Retinal pigment epithelial cell (primary cell): ENCODE results near the gene DOCK10.

Experiments used
- DNase-seq: peaks from one replicate; pipeline ENCODE4 v3.0.0-alpha.2; 2010; ENCODE audit warnings: low read depth
- H3K4me3 ChIP-seq: 2 replicates; pipeline ENCODE4 v1.5.1; 2011; ENCODE audit warnings: mild to moderate bottlenecking, low read length, control low read depth, moderate library complexity
- CTCF ChIP-seq: conservative IDR thresholded peaks from 2 replicates; pipeline ENCODE4 v1.5.1; 2011; ENCODE audit warnings: low read depth, low read length, control low read depth, inconsistent platforms

Gene DOCK10

GRCh38 chr2:224909885-224910573, 132.2 kb downstream of the DOCK10 start:
- peak; percentile 98 for DNase-seq
- no peak overlapping the region for H3K4me3 ChIP-seq
- TF ChIP-seq CTCF, result no peak

- DNase-seq, result no peak
- H3K4me3 ChIP-seq, result no peak overlapping the region
- TF ChIP-seq CTCF, result no peak
Observed at GRCh38 chr2:224908818-224909217, 133.4 kb downstream of the DOCK10 start.

- no peak for DNase-seq
- no peak for TF ChIP-seq CTCF
- H3K4me3 ChIP-seq, result no peak overlapping the region
Observed at GRCh38 chr2:224904381-224904780, 137.9 kb downstream of the DOCK10 start.

GRCh38 chr2:224903621-224904020, 138.6 kb downstream of the DOCK10 start:
- no peak for TF ChIP-seq CTCF
- no peak for DNase-seq
- no peak overlapping the region for H3K4me3 ChIP-seq

GRCh38 chr2:224901121-224901676, 141.1 kb downstream of the DOCK10 start:
- no peak overlapping the region for H3K4me3 ChIP-seq
- no peak for DNase-seq
- TF ChIP-seq CTCF, result no peak

GRCh38 chr2:224895377-224895776, 146.9 kb downstream of the DOCK10 start:
- DNase-seq, result no peak
- no peak overlapping the region for H3K4me3 ChIP-seq
- no peak for TF ChIP-seq CTCF

GRCh38 chr2:224894356-224894755, 147.9 kb downstream of the DOCK10 start:
- no peak overlapping the region for H3K4me3 ChIP-seq
- no peak for DNase-seq
- no peak for TF ChIP-seq CTCF
